Amniotic epithelial cell (primary cell): Measurements from ENCODE around the gene BAG5.
"Not testable (repeated sequence)": the region's sequence is repeated elsewhere in the genome, so short reads cannot be mapped to it uniquely, and the experiment has no call there.

Experiments
- DNase-seq: peaks from one replicate; pipeline ENCODE4 v3.0.0-alpha.2; 2010; ENCODE audit warnings: low read depth

BAG5 gene

DNA sequence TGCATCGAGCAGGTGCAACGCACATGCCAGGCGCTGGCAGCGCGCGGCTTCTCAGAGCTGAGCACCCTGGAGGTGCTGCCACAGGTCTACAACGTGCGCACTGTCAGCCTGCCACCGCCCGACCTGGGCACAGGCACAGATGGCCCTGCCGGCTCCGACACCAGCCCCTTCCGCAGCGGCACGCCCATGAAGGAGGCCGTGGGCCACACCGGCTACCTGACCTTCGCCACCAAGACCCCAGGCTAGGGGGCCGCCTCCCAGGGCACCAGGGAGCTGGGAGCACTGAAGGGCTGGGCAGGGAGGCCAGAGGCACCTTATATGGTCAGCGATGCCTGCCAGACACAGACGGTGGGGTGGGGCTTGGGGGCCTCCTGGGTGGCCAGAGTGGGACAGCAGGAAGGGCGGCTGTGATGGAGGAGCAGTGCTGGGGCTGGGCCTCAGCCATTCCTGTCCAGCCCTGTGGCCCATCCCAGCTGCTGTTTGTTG is 27.8 kb downstream of the BAG5 start:
- no peak for DNase-seq

DNA sequence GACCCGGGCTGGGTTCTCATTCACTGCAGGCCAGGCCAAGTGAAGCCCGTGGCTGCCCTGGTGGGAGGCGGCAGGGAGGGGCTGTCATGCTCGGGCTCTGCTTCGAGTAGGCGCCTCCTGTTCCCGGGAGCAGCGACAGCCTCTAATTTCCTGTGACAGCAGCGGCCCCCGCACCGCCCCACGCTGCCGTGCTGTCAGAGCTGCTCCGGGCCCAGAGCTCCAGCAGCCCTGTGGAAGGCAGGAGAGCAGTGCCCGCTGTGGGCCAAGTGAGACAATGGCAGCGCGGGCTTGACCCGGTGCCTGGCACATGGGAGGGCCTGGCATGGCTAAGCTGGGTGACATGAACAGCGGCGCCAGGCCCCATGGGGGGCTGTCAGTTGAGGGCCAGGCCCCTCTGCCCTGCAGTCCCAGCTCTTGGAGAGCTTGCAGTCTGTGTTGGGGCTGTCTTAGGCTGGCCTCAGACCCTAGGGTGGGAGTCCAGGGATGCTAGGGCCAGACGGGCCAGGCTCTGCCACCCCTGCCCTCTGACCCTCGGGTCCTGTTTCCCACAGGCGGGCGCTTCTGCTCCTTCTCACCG is 28.4 kb downstream of the BAG5 start:
- no peak for DNase-seq

DNA sequence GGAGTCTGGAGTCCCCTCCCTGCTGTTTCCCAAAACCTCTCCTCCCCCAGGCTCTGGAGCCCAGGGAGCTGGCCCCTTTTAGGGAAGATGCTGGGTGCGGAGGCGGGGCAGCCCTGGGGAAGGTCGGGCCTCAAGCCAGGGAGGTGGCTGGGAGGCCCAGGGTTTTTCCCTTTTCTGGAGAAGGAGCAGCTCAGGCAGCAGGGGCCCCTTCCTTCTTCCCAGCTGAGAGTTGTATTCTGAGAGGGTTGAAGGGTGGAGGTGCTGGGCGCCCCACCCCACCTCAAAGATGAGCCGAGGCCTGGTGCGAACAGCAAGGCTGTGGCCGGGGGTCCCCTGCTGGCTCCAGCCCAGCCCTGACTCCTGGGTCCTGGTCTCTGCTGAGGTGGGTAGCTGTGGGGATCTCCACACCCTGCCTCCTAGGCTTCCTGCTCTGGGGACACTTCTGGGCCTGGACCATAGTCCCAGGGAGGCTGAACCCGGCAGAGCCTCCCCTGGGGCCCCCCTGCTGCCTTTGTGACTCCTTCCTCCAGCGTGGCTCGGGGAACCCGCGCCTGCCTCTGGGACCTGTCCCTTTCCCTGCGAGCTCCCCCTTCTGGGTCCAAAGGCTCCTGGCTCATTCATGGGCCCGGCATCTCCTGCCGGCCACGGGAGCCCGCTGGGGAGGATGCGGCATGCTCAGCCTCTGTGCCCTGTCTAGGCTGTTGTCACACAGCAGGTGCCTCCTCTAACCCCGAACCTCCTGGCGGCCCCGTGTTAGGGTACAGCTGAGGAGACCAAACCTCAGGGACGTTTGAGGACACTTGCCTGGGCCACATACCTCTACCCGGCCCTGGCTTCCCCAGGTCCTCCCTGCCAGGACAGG is 29.1 kb downstream of the BAG5 start:
- DNase-seq: no peak

DNA sequence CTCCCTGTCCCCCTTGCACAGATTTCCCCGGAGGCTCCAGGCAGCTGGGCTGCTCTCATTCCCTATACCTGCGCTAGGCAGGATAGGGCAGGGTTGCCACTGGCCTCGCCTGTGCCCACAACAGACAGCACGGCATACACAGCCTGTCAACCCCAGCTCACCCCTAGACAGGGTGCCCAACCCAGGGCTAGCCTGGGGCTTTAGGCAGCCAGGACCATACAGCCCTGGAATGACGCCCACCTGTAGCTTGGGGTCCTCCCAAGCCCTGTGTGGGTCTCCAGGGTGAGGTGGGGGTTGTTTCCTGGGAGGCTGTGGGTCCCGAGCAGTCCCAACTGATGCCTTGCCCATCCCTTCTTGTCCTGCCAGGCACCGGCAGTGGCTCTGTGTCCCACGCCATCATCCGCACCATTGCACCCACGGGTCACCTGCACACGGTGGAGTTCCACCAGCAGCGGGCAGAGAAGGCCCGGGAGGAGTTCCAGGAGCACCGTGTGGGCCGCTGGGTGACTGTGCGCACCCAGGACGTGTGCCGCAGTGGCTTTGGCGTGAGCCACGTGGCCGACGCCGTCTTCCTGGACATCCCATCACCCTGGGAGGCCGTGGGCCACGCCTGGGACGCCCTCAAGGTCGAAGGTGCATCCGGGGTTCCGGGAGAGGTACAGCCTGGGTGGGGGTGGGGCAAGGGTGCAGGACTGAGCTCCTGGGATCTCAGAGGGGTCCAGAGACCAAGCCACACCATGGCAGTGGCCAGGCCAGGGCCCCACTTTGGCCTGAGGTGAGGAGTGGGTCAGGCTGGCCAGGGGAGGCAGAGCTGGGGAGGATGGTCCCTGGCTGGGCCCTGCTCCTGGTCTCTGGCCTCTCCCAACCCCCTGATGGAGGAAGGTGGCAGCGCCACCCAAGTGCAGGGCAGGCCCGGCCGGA is 30.0 kb downstream of the BAG5 start:
- no peak for DNase-seq

DNA sequence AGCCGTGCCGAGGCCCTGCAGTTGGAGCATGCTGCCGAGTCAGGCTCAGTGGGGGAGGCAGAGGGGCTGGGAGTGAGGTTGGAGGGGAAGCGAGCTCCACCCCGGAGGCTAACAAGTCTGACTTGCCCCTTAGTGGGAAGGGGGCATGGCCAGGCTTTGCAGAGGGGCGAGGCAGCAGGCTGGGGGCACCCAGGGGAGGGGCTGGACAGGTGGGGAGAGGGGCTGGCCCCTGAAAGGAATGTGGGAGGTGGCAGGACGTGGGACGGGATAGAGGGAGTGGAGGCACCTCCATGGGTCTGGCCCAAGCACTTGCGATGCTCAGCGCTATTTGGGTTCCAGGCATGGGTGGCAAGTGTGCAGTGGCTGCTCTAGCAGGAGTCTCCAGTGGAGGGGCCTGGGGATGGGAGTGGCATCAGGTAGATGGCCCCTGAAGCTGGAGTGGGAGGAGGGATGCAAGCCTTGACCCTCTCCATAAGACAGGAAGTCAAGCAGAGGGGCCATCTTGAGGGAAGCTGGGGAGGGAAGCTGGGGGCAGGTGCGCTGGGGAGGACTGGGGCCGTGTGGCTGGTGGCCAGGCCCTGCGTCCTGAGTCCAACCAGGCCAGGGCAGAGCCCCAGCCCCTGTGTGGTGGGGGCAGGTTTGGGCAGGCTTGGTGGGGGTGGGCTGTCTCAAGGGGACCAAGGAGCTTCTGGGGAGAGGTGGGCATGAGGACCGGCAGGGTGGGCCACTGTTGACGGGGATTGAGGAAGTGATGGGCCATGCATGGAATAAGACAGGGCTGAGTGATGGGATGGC is 30.8 kb downstream of the BAG5 start:
- DNase-seq: no peak

DNA sequence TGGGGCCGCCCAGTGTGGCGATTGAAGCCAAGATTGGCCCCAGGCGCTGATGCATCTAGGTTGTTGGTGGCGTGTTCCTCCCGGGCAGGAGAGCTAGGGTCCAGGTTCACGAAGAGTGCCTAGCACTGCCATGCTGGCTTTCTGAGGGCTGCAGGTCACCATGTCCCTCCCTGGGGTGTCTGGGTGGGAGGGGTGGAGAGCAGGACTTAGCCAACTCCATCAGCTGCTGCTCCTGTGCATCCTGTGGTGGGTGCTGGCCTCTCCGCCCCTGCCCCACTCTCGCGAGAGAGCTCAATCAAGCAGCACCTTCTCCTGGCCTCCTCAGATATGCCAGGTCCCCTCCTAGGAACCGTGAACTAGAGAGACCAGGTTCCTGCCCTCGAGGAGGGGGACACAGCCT is 31.6 kb downstream of the BAG5 start:
- DNase-seq: no peak

DNA sequence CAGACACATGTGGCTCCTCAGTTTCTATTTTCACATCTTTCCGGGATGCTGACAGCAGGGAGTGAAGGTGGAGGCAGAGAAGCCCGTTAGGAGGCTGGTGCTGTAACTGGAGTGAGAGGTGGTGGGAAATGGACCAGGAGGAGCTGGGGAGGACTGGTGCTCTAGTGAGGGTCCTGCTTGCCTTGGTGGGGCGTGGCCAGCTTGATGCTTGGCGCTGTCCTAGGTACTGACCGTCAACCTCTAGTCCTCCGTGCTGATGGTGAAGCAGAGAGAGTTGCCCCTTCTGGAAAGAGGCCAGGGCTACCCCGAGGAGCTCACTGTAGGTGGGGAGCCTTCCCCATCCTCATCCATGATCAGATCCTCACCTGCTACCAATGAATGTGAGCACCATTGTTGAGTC is 32.1 kb downstream of the BAG5 start:
- no peak for DNase-seq

DNA sequence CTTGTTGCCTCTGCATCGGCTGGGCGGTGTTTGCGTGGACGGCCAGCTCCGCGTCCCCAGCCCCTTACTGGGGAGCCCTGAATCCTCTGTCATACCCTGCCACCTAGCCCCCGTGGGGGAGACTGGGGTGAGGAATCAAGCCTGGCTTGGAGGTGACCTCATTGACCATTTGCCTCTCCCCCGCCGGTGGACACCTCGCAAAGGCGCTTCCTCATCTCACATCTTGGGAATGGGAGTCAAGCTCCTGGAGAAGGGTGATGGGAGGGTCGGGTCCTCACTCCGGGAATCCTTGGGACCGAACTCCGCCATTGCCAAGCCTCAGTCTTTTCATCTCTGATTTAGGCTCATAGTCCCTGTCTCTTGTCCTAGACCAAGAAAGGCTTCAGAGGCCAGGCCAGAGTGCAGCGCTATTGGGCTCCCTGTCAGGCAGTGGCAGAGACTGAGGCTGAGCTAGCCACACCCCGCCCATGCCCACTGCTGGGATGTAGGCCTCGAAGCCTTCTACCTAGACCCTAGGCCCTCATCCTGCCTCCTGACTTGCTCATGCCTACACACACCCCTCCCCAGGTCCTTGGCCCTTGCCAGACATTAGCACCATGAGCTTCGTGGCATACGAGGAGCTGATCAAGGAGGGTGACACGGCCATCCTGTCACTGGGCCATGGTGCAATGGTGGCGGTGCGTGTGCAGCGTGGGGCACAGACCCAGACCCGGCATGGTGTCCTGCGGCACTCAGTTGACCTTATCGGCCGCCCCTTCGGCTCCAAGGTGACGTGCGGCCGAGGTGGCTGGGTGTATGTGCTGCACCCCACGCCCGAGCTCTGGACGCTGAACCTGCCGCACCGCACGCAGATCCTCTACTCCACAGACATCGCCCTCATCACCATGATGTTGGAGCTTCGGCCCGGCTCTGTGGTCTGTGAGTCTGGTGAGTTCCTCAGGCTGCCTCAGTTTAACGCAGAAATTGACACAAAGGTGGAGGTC is 32.8 kb downstream of the BAG5 start:
- DNase-seq: no peak

DNA sequence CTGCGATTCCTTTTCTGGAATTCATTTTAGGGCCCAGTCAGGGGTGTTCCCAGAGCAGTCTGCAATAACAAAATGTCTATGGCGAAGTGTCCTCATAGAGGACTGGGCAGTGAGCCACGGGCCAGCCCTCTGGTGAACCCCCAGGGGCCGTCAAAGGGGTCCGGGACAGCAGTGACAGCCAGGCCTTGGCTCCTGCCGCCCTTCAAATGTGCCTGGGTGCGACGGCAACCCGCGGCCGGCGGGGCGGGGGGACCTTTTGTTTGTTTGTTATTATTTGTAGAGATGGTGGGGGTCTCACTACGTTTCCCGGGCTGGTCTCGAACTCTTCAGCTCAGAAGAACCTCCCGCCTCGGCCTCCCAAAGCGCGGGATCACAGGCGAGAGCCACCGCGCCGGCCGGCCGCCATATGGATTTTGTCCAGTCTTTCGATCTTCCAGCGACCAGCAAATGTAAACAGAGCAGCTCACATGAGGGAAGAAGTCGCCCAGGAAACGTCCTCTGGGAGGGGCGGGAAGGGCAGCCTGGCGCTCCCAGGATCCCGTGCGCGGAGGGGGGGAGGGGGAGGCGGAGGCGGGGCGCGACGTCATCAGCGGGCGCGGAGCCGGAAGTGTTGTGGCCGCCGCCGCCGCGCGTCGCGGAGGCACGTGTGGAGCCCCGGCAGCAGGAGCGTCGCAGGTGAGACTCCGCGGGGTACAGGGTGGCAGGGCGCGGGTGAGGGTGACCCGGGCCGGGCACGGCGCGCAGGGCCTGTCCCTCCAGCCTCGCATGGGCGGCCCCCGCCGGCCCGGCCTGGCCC is 33.7 kb downstream of the BAG5 start, which contains the start of gene TRMT61A:
Gene TRMT61A, plus strand, starts transcription at position 610 of the 796 bp plus-strand sequence. CDS start 783 bp downstream, outside the sequence.
- DNase-seq: peak; percentile 85

DNA sequence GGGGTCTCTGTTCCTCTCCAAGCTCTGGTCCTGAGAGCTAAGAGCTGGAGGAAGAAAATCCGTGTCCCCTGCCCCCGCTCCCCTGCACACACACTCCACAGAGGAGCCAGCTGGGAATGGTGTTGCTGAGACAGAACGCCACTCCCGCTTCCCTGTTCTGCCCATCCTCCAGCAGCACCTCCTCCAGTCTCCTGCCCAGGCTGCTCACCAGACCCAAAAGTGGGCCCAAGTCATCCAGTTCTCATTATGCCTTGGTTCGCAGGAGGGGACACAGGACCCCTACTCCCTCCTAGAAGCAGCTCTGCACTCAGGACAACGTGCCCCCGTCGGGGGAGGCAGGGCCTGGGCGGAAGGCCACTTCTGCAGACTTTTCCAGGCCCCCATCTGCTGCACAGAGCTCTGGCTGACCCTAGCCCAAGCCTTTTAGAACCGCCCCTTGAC is 34.3 kb downstream of the BAG5 start:
- DNase-seq: no peak

DNA sequence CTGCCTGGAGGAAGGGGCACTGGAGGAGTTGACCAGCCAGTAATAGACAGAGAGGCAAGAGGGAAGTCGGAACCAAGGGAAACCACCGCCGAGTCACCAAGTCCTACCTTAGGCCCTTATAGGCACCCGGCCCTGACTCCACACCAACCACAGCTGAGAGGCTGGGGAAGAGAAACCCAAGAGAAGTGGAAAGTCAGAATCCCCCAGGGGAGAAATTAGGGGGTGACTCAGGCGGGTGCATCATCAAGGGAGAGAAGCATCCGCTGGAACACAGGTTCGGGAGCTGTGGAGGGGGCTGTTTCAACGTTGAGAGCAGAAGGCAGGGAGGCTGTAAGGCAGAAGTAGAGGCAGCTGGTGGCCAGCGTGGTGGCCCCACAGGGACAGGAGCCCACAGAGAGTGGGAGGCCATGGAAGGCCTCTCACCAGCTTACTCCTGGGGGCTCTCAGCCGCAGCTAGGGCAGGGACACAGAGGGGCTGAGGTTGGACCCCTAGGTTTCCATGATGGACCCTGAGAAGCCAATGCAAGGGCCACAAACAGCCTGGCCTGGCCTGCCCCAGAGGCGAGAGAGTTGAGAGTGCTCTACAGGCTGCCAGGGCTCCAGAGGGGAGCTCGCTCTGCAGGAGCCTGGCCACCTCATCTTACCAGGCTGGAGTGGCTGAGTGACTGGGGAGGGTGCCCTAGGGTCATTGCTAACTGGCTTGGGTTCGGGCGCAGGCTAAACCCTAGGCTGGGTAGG is 34.9 kb downstream of the BAG5 start:
- DNase-seq: no peak

DNA sequence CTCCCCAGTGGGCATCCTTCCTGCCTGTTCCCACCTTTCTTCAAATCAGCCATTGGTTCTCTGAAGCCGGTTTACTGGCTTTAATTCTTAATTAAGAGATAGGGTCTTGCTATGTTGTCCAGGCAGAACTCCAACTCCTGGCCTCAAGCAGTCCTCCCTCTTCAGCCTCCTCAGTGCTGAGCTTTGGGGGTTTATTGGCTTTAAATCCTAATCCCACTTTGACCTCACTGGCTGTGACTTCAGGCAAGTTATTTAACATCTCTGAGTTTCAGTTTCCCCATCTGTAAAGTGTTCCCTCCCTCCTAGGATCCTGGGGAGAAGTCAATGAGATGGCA is 35.6 kb downstream of the BAG5 start:
- no peak for DNase-seq

DNA sequence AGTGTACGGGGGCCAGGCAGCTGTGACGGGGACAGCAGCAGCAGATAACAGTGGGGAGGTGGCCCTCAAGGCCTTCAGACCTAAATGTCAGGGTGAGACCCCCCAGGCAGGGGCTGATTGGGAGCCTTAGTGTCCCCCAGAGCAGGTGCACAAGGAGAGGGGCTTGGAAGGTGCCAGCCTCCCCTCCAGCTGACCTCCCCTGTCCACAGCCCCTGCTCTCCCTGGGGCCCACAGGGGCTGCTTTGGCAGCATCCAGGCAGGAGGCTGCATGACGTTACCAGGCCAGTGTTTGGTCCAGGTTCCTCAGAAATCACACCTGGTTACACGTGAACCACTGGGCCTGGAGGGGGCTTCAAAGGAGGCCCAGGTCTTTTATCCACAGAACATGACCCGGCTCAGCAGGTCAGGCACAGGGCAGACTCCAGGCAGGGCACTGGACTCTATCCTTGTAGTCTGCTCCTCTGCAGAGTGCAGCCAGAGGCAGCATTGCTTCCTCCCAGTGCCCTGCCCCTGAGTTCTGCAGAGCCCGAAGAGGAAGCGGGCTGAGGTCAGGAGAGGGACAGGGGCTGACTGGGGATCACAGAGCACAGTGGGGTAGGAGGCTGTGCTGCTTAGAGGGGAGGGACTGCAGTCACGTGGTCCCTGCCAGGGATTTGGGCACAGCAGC is 36.1 kb downstream of the BAG5 start:
- DNase-seq: no peak

DNA sequence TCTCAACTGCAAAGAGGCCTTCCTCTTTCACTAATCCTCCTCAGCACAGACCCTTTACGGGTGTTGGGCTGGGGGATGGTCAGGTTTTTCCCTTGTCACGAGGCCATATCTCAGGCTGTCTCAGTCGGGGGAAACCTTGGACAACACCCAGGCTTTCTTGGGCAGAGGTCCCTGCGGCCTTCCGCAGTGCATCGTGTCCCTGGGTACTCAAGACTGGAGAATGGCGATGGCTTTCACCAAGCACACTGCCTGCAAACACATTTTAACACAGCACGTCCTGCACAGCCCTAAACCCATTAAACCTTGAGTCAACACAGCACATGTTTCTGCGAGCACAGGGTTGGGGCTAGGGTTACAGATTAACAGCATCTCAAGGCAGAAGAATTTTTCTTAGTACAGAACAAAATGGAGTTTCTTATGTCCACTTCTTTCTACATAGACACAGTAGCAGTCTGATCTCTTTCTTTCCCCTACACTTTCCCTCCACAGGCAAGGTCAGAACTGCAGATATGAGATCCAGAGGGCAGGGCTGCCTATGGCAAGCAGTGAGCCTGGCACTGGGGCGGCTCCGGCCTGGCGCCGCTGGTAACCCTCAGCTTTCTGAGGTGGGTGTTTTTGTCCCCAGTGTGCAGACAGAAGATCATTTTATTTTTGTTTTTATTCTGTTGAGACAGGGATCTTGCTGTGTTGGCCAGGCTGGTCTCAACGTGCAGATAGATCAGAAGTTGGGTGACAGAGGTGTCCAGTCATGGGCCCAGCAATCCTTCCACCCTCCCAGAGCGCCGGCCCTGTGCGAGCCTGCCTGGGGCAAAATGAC is 36.8 kb downstream of the BAG5 start:
- not testable (repeated sequence) for DNase-seq

DNA sequence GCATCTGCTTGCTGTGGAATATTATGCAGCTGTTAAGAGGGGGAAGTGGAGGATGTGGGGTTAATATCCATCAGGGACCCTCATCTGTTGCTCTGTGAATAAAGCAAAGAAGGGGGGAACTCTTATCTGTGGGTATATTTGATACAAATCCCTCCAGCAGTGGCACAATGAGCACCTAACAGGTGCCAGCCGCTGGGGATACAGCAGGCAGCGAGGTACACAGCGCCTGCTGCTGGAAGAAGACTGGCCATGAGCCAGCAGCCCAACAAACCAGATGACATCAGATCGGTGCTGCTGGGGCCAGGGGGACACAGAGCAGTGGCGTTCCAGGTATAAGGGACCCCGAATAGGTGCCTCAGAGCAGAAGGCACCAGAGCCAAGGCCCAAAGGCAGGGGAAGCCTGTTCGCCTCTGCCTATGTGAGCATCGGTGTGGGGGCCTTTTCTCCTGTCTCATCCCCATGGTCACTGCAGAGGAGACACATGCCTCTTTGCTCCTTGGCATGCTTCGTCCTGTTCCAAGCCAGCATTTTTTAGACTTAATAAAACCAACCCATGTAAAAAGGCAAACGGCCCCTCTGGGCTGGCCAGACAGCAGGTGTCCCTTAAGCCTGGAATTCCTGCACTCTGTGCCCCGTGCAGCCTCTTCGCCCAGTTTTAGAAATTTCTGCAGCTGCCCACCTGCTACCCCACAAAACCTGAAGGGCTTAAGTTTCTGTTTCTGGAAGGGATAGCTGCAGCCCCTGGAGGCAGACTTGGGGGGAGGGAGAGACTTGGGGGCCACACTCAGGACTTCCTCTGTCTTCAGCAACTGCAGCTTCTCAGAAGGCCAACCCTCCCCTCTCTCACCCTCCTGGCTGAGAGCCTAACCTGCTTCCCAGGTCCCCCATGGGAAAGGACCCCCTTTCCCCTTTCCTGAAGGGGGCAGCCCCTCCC is 38.2 kb downstream of the BAG5 start:
- no peak for DNase-seq

DNA sequence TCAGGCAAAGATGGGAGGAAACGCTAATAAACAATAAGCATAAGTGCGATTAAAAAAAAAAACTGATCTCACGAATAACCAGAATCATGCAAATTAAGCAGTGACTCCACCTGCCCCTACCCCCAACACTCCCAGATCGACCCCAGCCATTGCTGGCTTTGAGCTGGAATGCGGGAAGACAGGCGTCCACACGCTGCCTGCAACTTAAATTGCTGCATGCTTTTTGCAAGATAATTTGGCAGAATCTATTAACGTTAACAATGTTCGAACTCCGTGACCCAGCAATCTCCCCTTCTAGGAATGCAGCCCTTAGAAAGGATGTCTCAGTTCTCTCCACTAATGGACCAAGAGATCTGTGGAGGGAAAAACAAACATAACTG is 38.9 kb downstream of the BAG5 start:
- no peak for DNase-seq
